Left lung (tissue), 10 donors: ENCODE data around the gene CALML6. TPM values are rescaled to one million over a fixed set of nuclear protein-coding genes. Genes with fewer than 3 reads are reported as not detected.

Experiments used
- ATAC-seq: fragments of 200-7000 bp; cut with Tn5 transposase; one replicate; pipeline ENCODE4 v1.9.1; 2020; ENCODE audit warnings: moderate library complexity
- DNase-seq, 4 donors: peaks; one replicate each; pipeline ENCODE4 v3.0.0-alpha.2; 2013 to 2020
- H3K27ac ChIP-seq, 2 donors: fragments of 200-600 bp; sonication (generic) in 1 of 2; one replicate each; pipeline versions ENCODE4 v1.5.0 to v1.8.0; 2020 to 2021
- H3K27me3 ChIP-seq, 2 donors: fragments of 200-600 bp; sonication (generic) in 1 of 2; one replicate each; pipeline versions ENCODE4 v1.5.0 to v1.8.0; 2020 to 2021
- H3K36me3 ChIP-seq, 2 donors: fragments of 200-600 bp; sonication (generic) in 1 of 2; one replicate each; pipeline versions ENCODE4 v1.5.0 to v1.8.0; 2020 to 2021
- H3K4me1 ChIP-seq, 2 donors: fragments of 200-600 bp; one replicate each; pipeline ENCODE4 v1.8.0; 2021
- H3K4me3 ChIP-seq, 2 donors: fragments of 200-600 bp; sonication (generic) in 1 of 2; one replicate each; pipeline versions ENCODE4 v1.5.0 to v1.8.0; 2020 to 2021; ENCODE audit warnings: mild to moderate bottlenecking in 1 of 2
- H3K9me3 ChIP-seq, 2 donors: fragments of 200-600 bp; sonication (generic) in 1 of 2; one replicate each; pipeline versions ENCODE4 v1.5.0 to v1.8.0; 2020 to 2021
- intact Hi-C, 2 donors: fragments of 100-400 bp; cut with DNase I; formaldehyde crosslinking; loops; one replicate each; pipeline versions ENCODE4 v1.11.2 to v1.14.2; 2022
- polyA plus RNA-seq, 6 donors: library from polyadenylated mRNA; unstranded; fragments of 120-200 nt; gene quantifications; one replicate each; pipeline ENCODE4 v1.2.1, GENCODE V29; 2013; ENCODE audit not compliant: insufficient read length in 6 of 6
- total RNA-seq, 2 donors: library from RNA; stranded (reverse); fragmentation: NEBNext Ultra II Directional; extraction: Animal tissue kit (Norgen Biotek cat#: 25700); gene quantifications; one replicate each; pipeline ENCODE4 v1.2.1, GENCODE V29; 2021
- TF ChIP-seq, protein P1 (sequence below), 2 donors: fragments of 200-600 bp; sonication (generic) in 1 of 2; IDR thresholded peaks; one replicate each; pipeline versions ENCODE4 v1.5.0 to v1.8.0; 2021; ENCODE audit warnings: antibody characterized with exemption in 2 of 2
- donor health status: DM: no; HTN: yes; CAD: no.
- donor health status: DM: no; HTN: no; CAD: no.

CALML6 gene
- total and polyA plus RNA-seq, 8 donors = 0.67 to 1.5 (median 0.91) TPM

- intact Hi-C loops = no loop called here
- peaks cover 6 to 13% of the 10 kb centered on the region in 2 donors for H3K4me1 ChIP-seq
- TF ChIP-seq, protein P1, sequence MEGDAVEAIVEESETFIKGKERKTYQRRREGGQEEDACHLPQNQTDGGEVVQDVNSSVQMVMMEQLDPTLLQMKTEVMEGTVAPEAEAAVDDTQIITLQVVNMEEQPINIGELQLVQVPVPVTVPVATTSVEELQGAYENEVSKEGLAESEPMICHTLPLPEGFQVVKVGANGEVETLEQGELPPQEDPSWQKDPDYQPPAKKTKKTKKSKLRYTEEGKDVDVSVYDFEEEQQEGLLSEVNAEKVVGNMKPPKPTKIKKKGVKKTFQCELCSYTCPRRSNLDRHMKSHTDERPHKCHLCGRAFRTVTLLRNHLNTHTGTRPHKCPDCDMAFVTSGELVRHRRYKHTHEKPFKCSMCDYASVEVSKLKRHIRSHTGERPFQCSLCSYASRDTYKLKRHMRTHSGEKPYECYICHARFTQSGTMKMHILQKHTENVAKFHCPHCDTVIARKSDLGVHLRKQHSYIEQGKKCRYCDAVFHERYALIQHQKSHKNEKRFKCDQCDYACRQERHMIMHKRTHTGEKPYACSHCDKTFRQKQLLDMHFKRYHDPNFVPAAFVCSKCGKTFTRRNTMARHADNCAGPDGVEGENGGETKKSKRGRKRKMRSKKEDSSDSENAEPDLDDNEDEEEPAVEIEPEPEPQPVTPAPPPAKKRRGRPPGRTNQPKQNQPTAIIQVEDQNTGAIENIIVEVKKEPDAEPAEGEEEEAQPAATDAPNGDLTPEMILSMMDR (IDR thresholded peaks at IDR 0.05) = no peak
- H3K36me3 ChIP-seq = no peaks in the 10 kb centered on the region
- H3K4me3 ChIP-seq = no peak overlapping the region
- H3K27ac ChIP-seq = no peak overlapping the region
- DNase-seq = no peak
- peaks cover 0 to 12% of the 10 kb centered on the region in 2 donors for H3K27me3 ChIP-seq
- no peak for ATAC-seq
- H3K9me3 ChIP-seq = no peaks in the 10 kb centered on the region
Observed at GRCh38 chr1:1921901-1922701, 7.0 kb downstream of the CALML6 start.

- no peak for ATAC-seq
- H3K27ac ChIP-seq = no peak overlapping the region
- no peaks in the 10 kb centered on the region for H3K36me3 ChIP-seq
- peaks cover 6 to 13% of the 10 kb centered on the region in 2 donors for H3K4me1 ChIP-seq
- no peaks in the 10 kb centered on the region for H3K9me3 ChIP-seq
- no peak for DNase-seq
- intact Hi-C loops = no loop called here
- H3K27me3 ChIP-seq = peaks cover 0 to 14% of the 10 kb centered on the region in 2 donors
- TF ChIP-seq, protein P1 (IDR thresholded peaks at IDR 0.05) = no peak
- H3K4me3 ChIP-seq = no peak overlapping the region
Observed at GRCh38 chr1:1922702-1922955, 7.6 kb downstream of the CALML6 start.

GRCh38 chr1:1922956-1923833 is 8.1 kb downstream of the CALML6 start:
- Histone ChIP-seq H3K36me3 (no peaks in the 10 kb centered on the region), H3K4me1 (peaks cover 6 to 8% of the 10 kb centered on the region in 2 donors), H3K27me3 (peaks cover 0 to 11% of the 10 kb centered on the region in 2 donors), H3K9me3 (no peaks in the 10 kb centered on the region), H3K27ac (no peak overlapping the region), H3K4me3 (no peak overlapping the region)
- no peak for ATAC-seq
- intact Hi-C loops = no loop called here
- no peak for DNase-seq
- TF ChIP-seq, protein P1 (IDR thresholded peaks at IDR 0.05) = no peak

DNA sequence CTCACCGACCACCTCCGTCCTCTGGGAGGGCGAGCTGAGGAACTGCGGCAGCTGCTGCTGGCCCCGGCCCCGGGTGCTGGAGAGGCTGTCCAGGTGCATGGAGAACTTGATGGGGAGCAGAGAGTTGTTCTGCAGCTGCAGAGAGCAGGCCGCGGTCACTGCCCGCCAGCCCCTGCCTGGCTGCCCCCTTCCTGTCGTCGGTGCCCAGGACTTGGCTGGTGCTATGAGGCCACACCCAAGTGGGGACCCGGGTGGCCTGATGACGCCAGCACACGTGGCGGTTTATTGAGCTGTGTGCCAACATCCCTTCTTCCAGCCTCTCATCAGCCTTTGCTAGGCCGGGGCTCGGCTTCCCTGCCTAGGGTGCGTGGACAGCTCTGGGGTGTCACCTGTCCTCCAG is 9.3 kb downstream of the CALML6 start:
- intact Hi-C loops = no loop called here
- no peak for ATAC-seq
- Histone ChIP-seq H3K27ac (no peak overlapping the region), H3K27me3 (peaks cover 0 to 5% of the 10 kb centered on the region in 2 donors), H3K4me1 (no peaks in the 10 kb centered on the region), H3K9me3 (no peaks in the 10 kb centered on the region), H3K4me3 (no peak overlapping the region), H3K36me3 (no peaks in the 10 kb centered on the region)
- TF ChIP-seq, protein P1 (IDR thresholded peaks at IDR 0.05) = no peak
- DNase-seq = no peak

GRCh38 chr1:1924849-1925248 is 9.8 kb downstream of the CALML6 start:
- TF ChIP-seq, protein P1 (IDR thresholded peaks at IDR 0.05) = no peak
- Histone ChIP-seq H3K27me3 (peaks cover 0 to 5% of the 10 kb centered on the region in 2 donors), H3K4me1 (no peaks in the 10 kb centered on the region), H3K36me3 (no peaks in the 10 kb centered on the region), H3K27ac (no peak overlapping the region), H3K9me3 (no peaks in the 10 kb centered on the region), H3K4me3 (no peak overlapping the region)
- DNase-seq (no peak), ATAC-seq (no peak)
- intact Hi-C loops = no loop called here
